Rectal smooth muscle tissue (tissue), 1 donor: ENCODE data around the gene ARHGAP33.
"Not testable (repeated sequence)": the region's sequence is repeated elsewhere in the genome, so short reads cannot be mapped to it uniquely, and the experiment has no call there.

Source experiments
- H3K27ac ChIP-seq: one replicate; pipeline ENCODE4 v1.7.0; 2013; ENCODE audit warnings: low read depth, low read length, inconsistent platforms
- H3K27me3 ChIP-seq: one replicate; pipeline ENCODE4 v1.7.0; 2013; ENCODE audit warnings: low read length; ENCODE audit not compliant: control insufficient read depth, insufficient read depth
- H3K36me3 ChIP-seq: one replicate; pipeline ENCODE4 v1.7.0; 2013; ENCODE audit warnings: low read length; ENCODE audit not compliant: control insufficient read depth, insufficient read depth
- H3K4me1 ChIP-seq: one replicate; pipeline ENCODE4 v1.7.0; 2013; ENCODE audit warnings: low read length; ENCODE audit not compliant: control insufficient read depth, insufficient read depth
- H3K4me3 ChIP-seq: one replicate; pipeline ENCODE4 v1.7.0; 2013; ENCODE audit warnings: low read length
- H3K9ac ChIP-seq: one replicate; pipeline ENCODE4 v1.7.0; 2013; ENCODE audit warnings: low read length

The ARHGAP33 gene

DNA sequence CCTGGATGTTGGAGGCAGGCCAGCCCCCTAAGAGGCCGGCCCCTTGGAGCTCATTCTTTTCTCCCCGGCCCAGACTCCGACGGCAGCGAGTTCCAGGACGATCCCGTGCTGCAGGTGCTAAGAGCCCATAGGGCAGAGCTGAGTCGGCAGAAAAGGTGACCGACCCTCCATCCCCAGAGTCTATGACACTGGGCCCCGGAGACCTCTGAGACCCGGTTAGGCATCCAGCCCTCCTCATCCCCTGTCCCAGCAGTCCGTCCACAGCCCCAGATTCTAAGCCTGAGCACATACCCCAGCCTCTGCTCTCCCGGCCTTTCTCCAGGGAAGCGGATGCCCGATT, 7.3 kb upstream of the ARHGAP33 start:
- Histone ChIP-seq H3K36me3 (no peaks in the 10 kb centered on the region), H3K9ac (no peak overlapping the region)

DNA sequence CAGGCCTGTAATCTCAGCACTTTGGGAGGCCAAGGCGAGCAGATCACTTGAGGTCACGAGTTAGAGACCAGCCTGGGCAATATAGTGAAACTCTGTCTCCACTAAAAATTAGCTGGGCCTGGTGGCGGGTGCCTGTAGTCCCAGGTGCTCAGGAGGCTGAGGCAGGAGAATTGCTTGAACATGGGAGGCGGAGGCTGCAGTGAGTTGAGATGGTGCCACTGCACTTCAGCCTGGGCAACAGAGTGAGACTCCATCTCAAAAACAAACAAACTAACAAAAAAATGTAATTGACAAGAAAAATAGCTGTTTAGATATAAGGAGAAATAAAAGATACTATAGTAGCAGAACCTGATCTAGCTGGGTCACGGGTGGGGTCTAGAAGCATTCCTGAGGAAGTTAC, 3.0 kb upstream of the ARHGAP33 start:
- H3K9ac ChIP-seq, H3K4me1 ChIP-seq: not testable (repeated sequence)

More for the DNA sequence above, 7.3 kb upstream of the ARHGAP33 start:
- H3K4me3 ChIP-seq = no peak overlapping the region
- no peaks in the 10 kb centered on the region for H3K4me1 ChIP-seq
- H3K27ac ChIP-seq = no peak overlapping the region
- no peaks in the 10 kb centered on the region for H3K27me3 ChIP-seq

DNA sequence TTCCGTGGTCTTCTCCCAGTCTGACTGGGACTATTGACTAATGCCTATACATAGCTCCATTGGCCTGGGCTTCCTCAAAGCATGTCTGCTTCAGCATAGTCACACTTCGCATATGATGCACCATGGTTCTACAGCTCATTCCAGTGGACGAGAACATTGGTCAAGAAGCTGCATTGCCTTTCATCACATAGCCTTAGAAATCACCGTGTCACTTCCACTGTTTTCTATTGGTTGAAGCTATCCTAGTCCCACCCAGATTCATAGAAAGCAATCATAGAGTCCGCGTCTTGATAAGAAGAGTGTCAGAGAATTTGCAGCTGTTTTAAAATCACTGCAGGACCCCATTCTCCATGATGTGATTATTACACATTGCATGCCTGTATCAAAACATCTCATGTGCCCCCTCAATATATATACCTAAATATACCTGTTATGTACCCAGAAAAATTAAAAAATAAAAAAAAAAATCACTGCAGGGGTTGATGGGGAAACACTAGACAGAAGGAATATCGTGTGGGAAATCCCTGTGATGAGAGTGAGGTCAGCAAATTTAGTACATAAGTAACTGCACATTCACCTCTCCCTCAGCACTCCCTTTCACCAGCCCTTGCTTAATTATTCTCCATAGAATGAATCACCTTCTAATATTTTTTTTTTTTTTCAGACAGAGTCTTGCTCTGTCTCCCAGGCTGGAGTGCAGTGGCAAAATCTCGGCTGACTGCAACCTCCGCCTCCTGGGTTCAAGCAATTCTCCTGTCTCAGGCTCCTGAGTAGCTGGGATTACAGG, 2.2 kb upstream of the ARHGAP33 start:
- Histone ChIP-seq H3K27me3 (no peaks in the 10 kb centered on the region), H3K9ac (no peak overlapping the region), H3K27ac (no peak overlapping the region), H3K36me3 (no peaks in the 10 kb centered on the region), H3K4me1 (peaks cover 2% of the 10 kb centered on the region), H3K4me3 (no peak overlapping the region)

More for the DNA sequence above, 3.0 kb upstream of the ARHGAP33 start:
- not testable (repeated sequence) for H3K27me3 ChIP-seq, H3K27ac ChIP-seq, H3K36me3 ChIP-seq, H3K4me3 ChIP-seq

DNA sequence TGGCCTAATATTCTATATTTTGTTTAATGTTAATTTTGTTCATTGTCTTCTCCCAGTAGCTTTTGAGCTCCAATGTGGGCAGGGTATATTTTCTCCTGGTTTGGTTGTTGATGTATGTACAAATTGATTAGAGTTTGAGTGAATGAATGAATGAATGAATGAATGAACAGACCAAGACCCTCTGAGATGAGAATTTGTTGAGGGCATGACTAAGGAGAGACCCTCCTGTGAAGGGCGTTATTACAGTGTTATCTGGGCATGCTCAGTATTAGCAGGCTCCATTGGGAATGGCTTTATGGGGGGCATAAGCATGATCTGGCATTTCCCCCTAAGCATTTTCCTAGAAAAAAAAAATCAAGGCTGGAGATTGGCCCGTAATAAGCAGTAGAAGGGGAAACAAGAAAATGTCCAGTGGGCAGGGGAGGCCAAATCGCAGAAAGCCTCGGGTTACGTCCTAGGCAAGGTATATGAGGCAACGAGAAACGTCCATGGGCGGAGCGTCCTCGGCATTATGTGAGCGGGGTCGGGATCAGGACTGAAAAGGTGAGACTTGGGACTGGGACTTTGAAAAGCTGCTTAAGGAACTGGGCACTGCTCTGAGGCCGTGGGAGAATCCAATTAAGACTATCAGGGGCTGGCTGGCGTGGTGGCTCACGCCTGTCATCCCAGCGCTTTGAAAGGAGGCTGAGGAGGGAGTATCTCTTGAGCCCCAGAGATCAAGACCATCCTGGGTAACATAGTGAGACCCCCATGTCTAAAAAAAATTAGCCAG, 904 bp upstream of the ARHGAP33 start:
- Histone ChIP-seq H3K4me1 (peaks cover 2% of the 10 kb centered on the region), H3K9ac (no peak overlapping the region), H3K36me3 (peaks cover 3% of the 10 kb centered on the region)

DNA sequence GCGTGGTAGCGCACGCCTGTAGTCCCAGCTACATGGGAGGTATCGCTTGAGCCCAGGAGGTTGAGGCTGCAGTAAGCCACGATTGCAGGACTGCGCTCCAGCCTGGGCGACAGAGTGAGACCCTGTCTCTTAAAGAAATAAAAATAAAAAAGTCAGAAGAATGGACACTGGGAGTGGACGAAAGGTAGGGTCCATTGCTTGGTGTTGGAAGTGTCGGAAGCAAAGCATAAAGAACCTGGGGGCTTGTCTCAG, 392 bp upstream of the ARHGAP33 start:
- peak overlapping the region; percentile 70 for H3K4me3 ChIP-seq
- no peak overlapping the region for H3K27ac ChIP-seq
- no peaks in the 10 kb centered on the region for H3K27me3 ChIP-seq
- peaks cover 3% of the 10 kb centered on the region for H3K36me3 ChIP-seq
- H3K9ac ChIP-seq = no peak overlapping the region
- peaks cover 2% of the 10 kb centered on the region for H3K4me1 ChIP-seq

More for the DNA sequence above, 904 bp upstream of the ARHGAP33 start:
- Histone ChIP-seq H3K4me3 (peak overlapping the region; percentile 70), H3K27me3 (no peaks in the 10 kb centered on the region), H3K27ac (no peak overlapping the region)

DNA sequence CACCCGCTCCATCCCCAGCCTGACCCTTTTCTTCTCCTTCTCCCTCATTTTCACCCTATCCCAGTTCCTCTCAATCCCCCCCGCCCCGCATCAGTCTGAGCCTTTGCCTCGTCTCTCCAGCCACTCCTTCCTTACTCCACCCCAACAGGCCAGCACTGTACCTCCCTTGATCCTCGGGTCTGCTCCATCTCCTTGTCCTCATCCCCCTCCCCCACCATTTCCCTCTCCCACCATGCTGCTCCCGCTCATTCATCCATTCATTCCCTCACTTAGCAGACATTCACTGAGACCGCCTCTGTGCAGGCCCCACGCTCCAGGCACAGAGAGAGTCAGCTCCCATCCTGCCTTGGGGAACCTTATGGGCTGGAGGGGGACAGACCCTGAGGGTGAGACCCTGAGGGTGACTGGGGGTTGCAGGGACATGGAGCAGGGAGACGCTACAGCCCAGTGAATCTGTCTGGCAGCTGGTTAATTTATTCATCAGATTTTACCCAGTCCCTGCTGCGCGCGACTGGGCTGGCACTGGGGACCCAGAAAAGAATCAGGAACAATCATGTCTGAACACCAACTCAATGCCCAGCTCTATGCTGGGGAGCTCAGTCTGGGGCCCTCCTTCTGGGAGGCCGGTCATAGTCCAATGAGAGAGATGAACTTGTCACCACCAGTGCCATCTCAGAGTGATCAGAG, 881 bp downstream of the ARHGAP33 start:
- Histone ChIP-seq H3K9ac (peak overlapping the region; percentile 14), H3K4me3 (peak overlapping the region; percentile 34), H3K27ac (no peak overlapping the region), H3K36me3 (peaks cover 5% of the 10 kb centered on the region), H3K27me3 (no peaks in the 10 kb centered on the region), H3K4me1 (peaks cover 2% of the 10 kb centered on the region)

DNA sequence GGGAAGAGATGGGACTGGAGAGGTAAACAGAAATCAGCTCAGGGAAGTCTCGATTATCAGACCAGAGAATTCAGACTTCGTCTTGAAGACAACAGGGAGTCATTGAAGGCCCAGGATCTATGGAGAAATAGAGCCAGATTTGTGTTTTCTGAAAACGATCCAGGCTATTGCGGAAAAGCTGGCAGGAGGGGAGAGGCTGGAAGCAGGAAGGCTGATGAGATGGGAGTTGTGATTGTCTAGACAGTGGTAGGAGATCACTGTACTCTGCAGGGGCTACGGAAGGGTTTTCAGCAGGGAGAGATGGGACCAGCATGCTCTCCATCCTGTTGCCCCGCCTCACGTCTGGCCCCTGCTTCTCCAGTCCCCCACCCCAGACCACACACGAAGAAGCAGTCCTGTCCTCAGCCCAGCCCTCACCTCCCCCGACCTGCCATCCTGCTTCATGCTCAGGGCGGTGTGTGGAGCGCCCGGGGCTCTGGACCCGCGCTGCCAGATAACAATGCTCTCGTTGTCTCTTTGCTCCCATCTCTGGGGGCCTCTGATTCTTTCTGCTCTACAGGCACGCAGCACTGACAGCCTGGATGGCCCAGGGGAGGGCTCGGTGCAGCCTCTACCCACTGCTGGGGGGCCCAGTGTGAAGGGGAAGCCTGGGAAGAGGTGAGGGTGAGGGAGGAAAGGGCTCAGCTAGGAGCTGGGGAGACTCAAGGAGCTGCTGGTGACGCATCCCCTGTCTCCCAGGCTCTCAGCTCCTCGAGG, 1.9 kb downstream of the ARHGAP33 start:
- Histone ChIP-seq H3K27me3 (no peaks in the 10 kb centered on the region), H3K9ac (no peak overlapping the region), H3K27ac (no peak overlapping the region), H3K4me1 (peaks cover 2% of the 10 kb centered on the region), H3K36me3 (peaks cover 11% of the 10 kb centered on the region), H3K4me3 (no peak overlapping the region)

DNA sequence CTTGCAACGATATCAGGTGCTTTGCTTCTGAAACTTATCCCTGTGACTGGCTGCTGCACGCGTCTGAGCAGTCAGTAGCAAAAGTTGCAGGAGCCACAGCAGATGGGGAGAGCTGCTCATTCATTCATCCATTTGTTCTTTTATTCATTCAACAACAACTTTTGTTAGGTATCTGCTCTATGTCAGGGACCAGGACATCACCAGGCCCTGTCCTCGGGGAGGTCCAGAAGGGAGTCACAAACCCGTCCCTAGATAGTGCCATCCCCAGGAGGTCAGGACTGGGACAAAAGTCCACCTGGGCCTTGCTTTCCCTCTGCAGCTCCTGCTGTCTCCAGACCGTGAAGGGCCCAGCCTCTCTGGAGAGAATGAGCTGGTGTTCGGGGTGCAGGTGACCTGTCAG, 2.6 kb downstream of the ARHGAP33 start:
- peaks cover 12% of the 10 kb centered on the region for H3K36me3 ChIP-seq
- H3K27ac ChIP-seq = no peak overlapping the region
- no peaks in the 10 kb centered on the region for H3K27me3 ChIP-seq
- H3K4me1 ChIP-seq = peaks cover 2% of the 10 kb centered on the region
- H3K4me3 ChIP-seq = no peak overlapping the region
- H3K9ac ChIP-seq = no peak overlapping the region

DNA sequence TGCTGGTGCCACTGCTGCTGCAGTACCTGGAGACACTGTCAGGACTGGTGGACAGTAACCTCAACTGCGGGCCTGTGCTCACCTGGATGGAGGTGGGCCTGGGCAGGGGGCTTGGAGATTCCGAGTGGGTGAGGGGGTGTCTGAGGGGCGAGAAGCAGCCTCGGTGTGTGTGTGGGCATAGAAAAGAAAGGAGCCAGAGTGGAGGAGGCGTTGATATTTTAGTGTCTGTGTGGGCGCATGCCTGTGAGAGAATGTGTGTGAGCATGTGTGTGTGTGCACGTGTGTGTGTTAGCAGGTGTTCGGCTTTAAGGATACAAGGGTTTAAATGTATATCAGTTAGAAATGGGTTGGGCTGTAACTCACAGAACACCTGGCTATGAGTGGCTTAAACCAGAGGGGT, 3.7 kb downstream of the ARHGAP33 start:
- Histone ChIP-seq H3K27ac (no peak overlapping the region), H3K4me3 (no peak overlapping the region), H3K36me3 (peaks cover 14% of the 10 kb centered on the region)

DNA sequence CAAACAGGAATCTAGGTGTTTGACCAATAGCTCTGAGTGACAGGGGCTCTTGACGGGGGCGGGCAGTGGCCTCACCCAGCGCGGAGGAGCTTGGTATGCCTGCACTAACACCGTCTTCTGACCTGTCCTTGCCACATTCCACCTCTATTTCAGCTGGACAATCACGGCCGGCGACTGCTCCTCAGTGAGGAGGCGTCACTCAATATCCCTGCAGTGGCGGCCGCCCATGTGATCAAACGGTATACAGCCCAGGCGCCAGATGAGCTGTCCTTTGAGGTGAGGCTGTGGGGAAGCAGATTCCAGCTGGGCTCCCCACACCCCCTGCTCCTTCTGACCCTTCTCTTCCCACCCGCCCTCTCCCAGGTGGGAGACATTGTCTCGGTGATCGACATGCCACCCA, 4.7 kb downstream of the ARHGAP33 start:
- Histone ChIP-seq H3K4me3 (no peak overlapping the region), H3K36me3 (peaks cover 14% of the 10 kb centered on the region), H3K27ac (no peak overlapping the region), H3K4me1 (no peaks in the 10 kb centered on the region), H3K27me3 (no peaks in the 10 kb centered on the region), H3K9ac (no peak overlapping the region)

More for the DNA sequence above, 3.7 kb downstream of the ARHGAP33 start:
- H3K27me3 ChIP-seq = no peaks in the 10 kb centered on the region
- peaks cover 2% of the 10 kb centered on the region for H3K4me1 ChIP-seq
- no peak overlapping the region for H3K9ac ChIP-seq

DNA sequence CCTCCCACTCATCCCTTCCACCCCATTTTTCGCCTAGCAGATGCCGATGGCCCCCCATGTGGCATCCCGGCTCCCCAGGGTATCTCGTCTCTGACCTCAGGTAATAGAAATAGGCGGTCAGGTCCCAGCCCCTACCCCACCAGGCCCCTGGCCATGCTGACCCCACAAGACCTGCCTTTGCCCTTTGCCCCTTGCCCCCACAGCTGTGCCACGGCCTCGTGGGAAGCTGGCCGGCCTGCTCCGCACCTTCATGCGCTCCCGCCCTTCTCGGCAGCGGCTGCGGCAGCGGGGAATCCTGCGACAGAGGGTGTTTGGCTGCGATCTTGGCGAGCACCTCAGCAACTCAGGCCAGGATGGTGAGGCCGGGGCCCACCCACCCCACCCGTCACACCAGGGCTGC, 5.4 kb downstream of the ARHGAP33 start:
- peaks cover 14% of the 10 kb centered on the region for H3K36me3 ChIP-seq
- H3K9ac ChIP-seq = no peak overlapping the region
- no peaks in the 10 kb centered on the region for H3K4me1 ChIP-seq
- no peak overlapping the region for H3K27ac ChIP-seq
- H3K4me3 ChIP-seq = no peak overlapping the region
- no peaks in the 10 kb centered on the region for H3K27me3 ChIP-seq

DNA sequence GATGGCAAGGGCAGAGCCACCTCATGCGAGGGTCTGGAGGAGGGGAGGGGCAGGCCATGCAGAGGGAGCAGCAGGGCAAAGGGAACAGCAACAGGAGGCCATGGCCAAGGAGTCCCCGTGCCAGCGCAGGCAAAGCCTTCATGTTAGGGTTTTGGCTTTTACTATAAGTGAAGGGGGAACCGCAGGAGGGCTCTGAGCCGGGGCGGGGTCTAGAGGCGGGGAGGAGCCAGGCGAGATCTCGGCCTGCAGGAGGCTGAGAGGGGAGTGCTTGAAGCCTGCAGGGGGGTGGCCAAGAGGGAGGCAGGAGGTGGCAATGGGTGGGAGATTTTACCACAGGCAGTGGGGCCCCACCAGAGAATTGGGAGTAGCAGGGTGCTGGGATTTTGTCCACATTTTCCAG, 6.3 kb downstream of the ARHGAP33 start:
- peaks cover 14% of the 10 kb centered on the region for H3K36me3 ChIP-seq
- H3K4me1 ChIP-seq = no peaks in the 10 kb centered on the region
- no peak overlapping the region for H3K27ac ChIP-seq
- H3K4me3 ChIP-seq = no peak overlapping the region
- no peak overlapping the region for H3K9ac ChIP-seq
- no peaks in the 10 kb centered on the region for H3K27me3 ChIP-seq
